ENCODE results near the gene TMEM120B. TPM values are rescaled to one million over a fixed set of nuclear protein-coding genes. Genes with fewer than 3 reads are reported as not detected.

TMEM120B gene
- total and polyA plus RNA-seq, 7 donors = 11.0 to 29.7 (median 12.7) TPM

DNA sequence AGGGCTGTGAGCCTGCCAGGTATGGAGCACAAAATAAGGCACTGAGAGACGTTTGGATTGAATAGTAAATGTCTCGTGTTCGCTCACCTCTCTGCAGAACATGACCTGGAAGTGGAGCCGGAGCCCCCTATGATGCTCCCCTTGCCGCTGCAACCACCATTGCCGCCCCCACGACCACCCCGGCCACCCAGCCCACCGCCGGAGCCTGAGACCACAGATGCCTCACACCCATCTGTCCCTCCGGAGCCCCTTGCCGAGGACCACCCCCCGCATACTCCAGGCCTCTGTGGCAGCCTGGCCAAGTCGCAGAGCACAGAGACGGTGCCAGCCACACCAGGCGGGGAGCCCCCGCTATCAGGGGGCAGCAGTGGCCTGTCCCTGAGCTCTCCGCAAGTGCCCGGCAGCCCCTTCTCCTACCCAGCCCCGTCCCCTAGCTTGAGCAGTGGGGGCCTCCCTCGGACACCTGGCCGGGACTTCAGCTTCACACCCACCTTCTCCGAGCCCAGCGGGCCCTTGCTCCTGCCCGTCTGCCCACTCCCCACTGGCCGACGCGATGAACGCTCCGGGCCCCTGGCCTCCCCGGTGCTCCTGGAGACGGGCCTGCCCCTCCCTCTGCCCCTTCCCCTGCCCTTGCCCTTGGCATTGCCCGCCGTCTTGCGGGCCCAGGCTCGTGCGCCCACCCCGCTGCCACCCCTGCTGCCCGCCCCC, 110.0 kb downstream of the TMEM120B start:
- Histone ChIP-seq H3K27me3 (ENCODE audit: insufficient read depth in 3 of 3, low read length in 2 of 3) (no peaks in the 10 kb centered on the region), H3K9me3 (no peaks in the 10 kb centered on the region), H3K36me3 (ENCODE audit: insufficient read depth in 1 of 2, low read depth in 1 of 2) (peaks cover 8 to 99% of the 10 kb centered on the region in 2 donors), H3K27ac (no peak overlapping the region), H3K4me1 (no peaks in the 10 kb centered on the region), H3K4me3 (no peak overlapping the region)
- intact Hi-C loops (cut with DNase I) = no loop called here
- DNase-seq (peak in 1 of 2 donors; percentile 11), ATAC-seq (peak in 1 of 4 donors; percentile 6)
- TF ChIP-seq, protein P1, sequence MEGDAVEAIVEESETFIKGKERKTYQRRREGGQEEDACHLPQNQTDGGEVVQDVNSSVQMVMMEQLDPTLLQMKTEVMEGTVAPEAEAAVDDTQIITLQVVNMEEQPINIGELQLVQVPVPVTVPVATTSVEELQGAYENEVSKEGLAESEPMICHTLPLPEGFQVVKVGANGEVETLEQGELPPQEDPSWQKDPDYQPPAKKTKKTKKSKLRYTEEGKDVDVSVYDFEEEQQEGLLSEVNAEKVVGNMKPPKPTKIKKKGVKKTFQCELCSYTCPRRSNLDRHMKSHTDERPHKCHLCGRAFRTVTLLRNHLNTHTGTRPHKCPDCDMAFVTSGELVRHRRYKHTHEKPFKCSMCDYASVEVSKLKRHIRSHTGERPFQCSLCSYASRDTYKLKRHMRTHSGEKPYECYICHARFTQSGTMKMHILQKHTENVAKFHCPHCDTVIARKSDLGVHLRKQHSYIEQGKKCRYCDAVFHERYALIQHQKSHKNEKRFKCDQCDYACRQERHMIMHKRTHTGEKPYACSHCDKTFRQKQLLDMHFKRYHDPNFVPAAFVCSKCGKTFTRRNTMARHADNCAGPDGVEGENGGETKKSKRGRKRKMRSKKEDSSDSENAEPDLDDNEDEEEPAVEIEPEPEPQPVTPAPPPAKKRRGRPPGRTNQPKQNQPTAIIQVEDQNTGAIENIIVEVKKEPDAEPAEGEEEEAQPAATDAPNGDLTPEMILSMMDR (IDR thresholded peaks at IDR 0.05) = no peak
- WGBS, 3 donors = 87 to 90% (median 88%) methylated on average over 38 to 39 of the region's 39 CpGs

DNA sequence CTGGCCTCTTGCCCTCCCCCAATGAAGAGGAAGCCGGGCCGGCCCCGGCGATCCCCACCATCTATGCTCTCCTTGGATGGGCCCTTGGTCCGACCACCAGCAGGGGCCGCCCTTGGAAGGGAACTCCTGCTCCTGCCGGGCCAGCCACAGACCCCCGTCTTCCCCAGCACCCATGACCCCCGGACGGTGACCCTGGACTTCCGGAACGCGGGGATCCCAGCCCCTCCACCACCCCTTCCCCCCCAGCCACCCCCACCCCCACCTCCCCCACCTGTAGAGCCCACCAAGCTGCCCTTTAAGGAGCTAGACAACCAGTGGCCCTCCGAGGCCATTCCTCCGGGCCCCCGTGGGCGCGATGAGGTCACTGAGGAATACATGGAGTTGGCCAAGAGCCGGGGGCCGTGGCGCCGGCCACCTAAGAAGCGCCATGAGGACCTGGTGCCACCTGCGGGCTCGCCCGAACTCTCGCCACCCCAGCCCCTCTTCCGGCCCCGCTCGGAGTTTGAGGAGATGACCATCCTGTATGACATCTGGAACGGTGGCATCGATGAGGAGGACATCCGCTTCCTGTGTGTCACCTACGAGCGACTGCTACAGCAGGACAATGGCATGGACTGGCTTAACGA, 110.7 kb downstream of the TMEM120B start:
- no peaks in the 10 kb centered on the region for H3K27me3 ChIP-seq (ENCODE audit: insufficient read depth in 3 of 3, low read length in 2 of 3)
- TF ChIP-seq, protein P1 (IDR thresholded peaks at IDR 0.05) = no peak
- H3K27ac ChIP-seq = no peak overlapping the region
- H3K36me3 ChIP-seq (ENCODE audit: insufficient read depth in 1 of 2, low read depth in 1 of 2) = peaks cover 7 to 99% of the 10 kb centered on the region in 2 donors
- peak in 1 of 2 donors; percentile 17 for DNase-seq
- intact Hi-C loops (cut with DNase I) = no loop called here
- peak in 2 of 4 donors; percentile 7 to 35 for ATAC-seq
- no peaks in the 10 kb centered on the region for H3K4me1 ChIP-seq
- no peak overlapping the region for H3K4me3 ChIP-seq
- 84 to 86% (median 85%) methylated on average over 31 to 36 of the region's 36 CpGs for WGBS, 3 donors
- H3K9me3 ChIP-seq = no peaks in the 10 kb centered on the region

DNA sequence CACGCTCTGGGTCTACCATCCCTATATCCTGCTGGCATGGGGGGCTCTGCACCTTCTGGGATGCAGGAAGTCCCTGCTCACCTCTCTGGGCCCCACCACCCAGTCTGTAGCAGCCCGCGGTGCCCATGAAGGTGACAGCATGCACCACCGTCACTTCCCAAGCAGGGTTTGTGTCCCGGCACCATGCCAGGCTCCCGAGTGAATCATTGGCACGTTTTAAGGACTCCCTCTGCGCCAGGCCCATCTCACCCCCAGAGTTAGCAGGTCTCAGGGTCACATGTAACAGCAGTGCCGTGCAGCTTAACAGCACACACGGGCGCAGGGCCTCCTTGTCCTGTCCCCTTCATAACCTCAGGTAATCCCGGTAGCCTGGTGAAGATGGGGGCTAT, 111.2 kb downstream of the TMEM120B start:
- 65 to 70% (median 69%) methylated on average over 11 to 12 of the region's 12 CpGs for WGBS, 3 donors
- Histone ChIP-seq H3K4me1 (no peaks in the 10 kb centered on the region), H3K9me3 (no peaks in the 10 kb centered on the region), H3K4me3 (no peak overlapping the region), H3K36me3 (ENCODE audit: insufficient read depth in 1 of 2, low read depth in 1 of 2) (peaks cover 7 to 99% of the 10 kb centered on the region in 2 donors), H3K27me3 (ENCODE audit: insufficient read depth in 3 of 3, low read length in 2 of 3) (no peaks in the 10 kb centered on the region), H3K27ac (no peak overlapping the region)
- ATAC-seq (peak in 2 of 4 donors; percentile 52 to 54), DNase-seq (peak in 1 of 2 donors; percentile 55)
- TF ChIP-seq, protein P1 (IDR thresholded peaks at IDR 0.05) = no peak
- intact Hi-C loops (cut with DNase I) = no loop called here

DNA sequence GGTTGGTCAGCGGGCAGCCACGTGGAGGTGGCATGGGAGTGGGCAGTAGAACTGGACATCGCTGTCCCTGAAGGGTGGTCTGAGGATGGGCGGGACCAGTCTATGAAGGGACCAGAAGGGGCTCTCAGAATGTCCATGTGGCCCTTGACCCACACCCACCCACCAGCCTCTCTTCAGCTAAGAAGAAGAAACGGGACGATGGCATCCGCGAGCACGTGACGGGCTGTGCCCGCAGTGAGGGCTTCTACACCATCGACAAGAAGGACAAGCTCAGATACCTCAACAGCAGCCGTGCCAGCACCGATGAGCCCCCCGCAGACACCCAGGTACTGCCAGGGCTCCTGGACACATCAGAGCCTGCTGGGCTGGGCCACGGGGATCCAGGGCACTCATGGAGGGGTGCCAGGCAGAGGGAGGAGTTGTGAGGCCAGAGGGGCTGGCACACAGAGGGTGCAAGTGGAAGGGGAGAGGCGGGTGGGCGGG, 112.5 kb downstream of the TMEM120B start:
- WGBS, 3 donors = 86 to 89% (median 88%) methylated on average over 17 to 18 of the region's 18 CpGs
- H3K4me1 ChIP-seq = peaks cover 7% of the 10 kb centered on the region
- H3K4me3 ChIP-seq = no peak overlapping the region
- intact Hi-C loops (cut with DNase I) = no loop called here
- H3K36me3 ChIP-seq (ENCODE audit: insufficient read depth in 1 of 2, low read depth in 1 of 2) = peaks cover 7 to 98% of the 10 kb centered on the region in 2 donors
- no peaks in the 10 kb centered on the region for H3K9me3 ChIP-seq
- H3K27me3 ChIP-seq (ENCODE audit: insufficient read depth in 3 of 3, low read length in 2 of 3) = no peaks in the 10 kb centered on the region
- no peak overlapping the region for H3K27ac ChIP-seq
- DNase-seq (peak in 1 of 2 donors; percentile 28), ATAC-seq (no peak)
- TF ChIP-seq, protein P1 (IDR thresholded peaks at IDR 0.05) = no peak
